Brain microvascular endothelial cell (primary cell): ENCODE measurements around the gene KLHL26.
"Not testable (repeated sequence)": the region's sequence is repeated elsewhere in the genome, so short reads cannot be mapped to it uniquely, and the experiment has no call there.

Experiments used
- DNase-seq: peaks from one replicate; pipeline ENCODE4 v3.0.0-alpha.2; 2020
- H3K27ac ChIP-seq: fragments of 250-450 bp; sonication (Bioruptor Pico); 2 replicates; pipeline ENCODE4 v1.5.1; 2020; ENCODE audit warnings: mild to moderate bottlenecking, moderate library complexity
- H3K27me3 ChIP-seq: fragments of 250-450 bp; sonication (Bioruptor Pico); replicated peaks from 2 replicates; pipeline ENCODE4 v1.5.1; 2020; ENCODE audit warnings: mild to moderate bottlenecking
- H3K36me3 ChIP-seq: fragments of 250-450 bp; sonication (Bioruptor Pico); replicated peaks from 2 replicates; pipeline ENCODE4 v1.5.1; 2020; ENCODE audit warnings: mild to moderate bottlenecking
- H3K4me3 ChIP-seq: 2 replicates; pipeline ENCODE4 v1.5.1; 2011; ENCODE audit warnings: low read depth, mild to moderate bottlenecking, control low read depth, low read length, moderate library complexity
- in situ Hi-C: cut with HindIII; loops from 2 replicates; pipeline ENCODE4 v1.10.0; 2017; ENCODE audit warnings: low sequenced_read_pairs, low pct_ligation_motif_present
- TF ChIP-seq, protein P1 (sequence below): IDR thresholded peaks from 2 replicates; pipeline ENCODE4 v1.5.1; 2011; ENCODE audit warnings: low read depth, mild to moderate bottlenecking, moderate library complexity, low read length, control low read depth, inconsistent platforms; ENCODE audit errors: missing control alignments

The KLHL26 gene

GRCh38 chr19:18594824-18595373 is 41.9 kb upstream of the KLHL26 start:
- TF ChIP-seq, protein P1, sequence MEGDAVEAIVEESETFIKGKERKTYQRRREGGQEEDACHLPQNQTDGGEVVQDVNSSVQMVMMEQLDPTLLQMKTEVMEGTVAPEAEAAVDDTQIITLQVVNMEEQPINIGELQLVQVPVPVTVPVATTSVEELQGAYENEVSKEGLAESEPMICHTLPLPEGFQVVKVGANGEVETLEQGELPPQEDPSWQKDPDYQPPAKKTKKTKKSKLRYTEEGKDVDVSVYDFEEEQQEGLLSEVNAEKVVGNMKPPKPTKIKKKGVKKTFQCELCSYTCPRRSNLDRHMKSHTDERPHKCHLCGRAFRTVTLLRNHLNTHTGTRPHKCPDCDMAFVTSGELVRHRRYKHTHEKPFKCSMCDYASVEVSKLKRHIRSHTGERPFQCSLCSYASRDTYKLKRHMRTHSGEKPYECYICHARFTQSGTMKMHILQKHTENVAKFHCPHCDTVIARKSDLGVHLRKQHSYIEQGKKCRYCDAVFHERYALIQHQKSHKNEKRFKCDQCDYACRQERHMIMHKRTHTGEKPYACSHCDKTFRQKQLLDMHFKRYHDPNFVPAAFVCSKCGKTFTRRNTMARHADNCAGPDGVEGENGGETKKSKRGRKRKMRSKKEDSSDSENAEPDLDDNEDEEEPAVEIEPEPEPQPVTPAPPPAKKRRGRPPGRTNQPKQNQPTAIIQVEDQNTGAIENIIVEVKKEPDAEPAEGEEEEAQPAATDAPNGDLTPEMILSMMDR: no peak
- no peak overlapping the region for H3K27ac ChIP-seq
- in situ Hi-C loops: loop anchor here (25.0 kb wide), 1 partner anchor 267 kb away; no protein-coding TSS in a partner anchor

GRCh38 chr19:18595475-18595874 is 41.4 kb upstream of the KLHL26 start:
- H3K27ac ChIP-seq: no peak overlapping the region
- no peak overlapping the region for H3K4me3 ChIP-seq
- in situ Hi-C loops: loop anchor here (25.0 kb wide), 1 partner anchor 267 kb away; no protein-coding TSS in a partner anchor
- H3K36me3 ChIP-seq: peaks cover 6% of the 10 kb centered on the region
- no peak for DNase-seq
- TF ChIP-seq, protein P1: no peak
- peaks cover 2% of the 10 kb centered on the region for H3K27me3 ChIP-seq

More at GRCh38 chr19:18594824-18595373, 41.9 kb upstream of the KLHL26 start:
- Histone ChIP-seq H3K27me3 (peaks cover 2% of the 10 kb centered on the region), H3K4me3 (peak overlapping the region; percentile 27), H3K36me3 (peaks cover 6% of the 10 kb centered on the region)
- DNase-seq: no peak

DNA sequence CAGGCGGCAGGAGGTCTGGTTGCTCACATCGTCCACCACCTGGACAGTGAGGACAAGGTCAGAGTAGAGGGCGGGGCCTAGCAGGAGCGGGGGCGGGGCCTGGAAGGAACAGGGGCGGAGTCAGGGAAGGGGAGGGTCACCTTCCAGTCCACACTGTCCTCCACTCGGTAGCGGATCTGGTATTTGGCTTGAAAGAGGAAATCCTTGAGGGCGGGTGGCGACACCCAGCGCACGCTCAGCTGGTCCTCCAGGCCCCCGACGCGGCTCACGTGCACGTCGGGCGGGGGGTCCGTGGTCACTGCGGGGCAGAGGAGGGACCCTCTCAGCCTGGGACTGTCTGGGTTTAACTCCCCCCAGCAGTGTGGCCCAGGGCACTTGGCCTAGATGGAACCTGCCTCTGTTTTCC is 40.1 kb upstream of the KLHL26 start:
- DNase-seq: no peak
- in situ Hi-C loops: loop anchor here (25.0 kb wide), 1 partner anchor 266 kb away; no protein-coding TSS in a partner anchor
- Histone ChIP-seq H3K27me3 (peaks cover 2% of the 10 kb centered on the region), H3K36me3 (no peaks in the 10 kb centered on the region), H3K27ac (no peak overlapping the region), H3K4me3 (no peak overlapping the region)
- TF ChIP-seq, protein P1: no peak

DNA sequence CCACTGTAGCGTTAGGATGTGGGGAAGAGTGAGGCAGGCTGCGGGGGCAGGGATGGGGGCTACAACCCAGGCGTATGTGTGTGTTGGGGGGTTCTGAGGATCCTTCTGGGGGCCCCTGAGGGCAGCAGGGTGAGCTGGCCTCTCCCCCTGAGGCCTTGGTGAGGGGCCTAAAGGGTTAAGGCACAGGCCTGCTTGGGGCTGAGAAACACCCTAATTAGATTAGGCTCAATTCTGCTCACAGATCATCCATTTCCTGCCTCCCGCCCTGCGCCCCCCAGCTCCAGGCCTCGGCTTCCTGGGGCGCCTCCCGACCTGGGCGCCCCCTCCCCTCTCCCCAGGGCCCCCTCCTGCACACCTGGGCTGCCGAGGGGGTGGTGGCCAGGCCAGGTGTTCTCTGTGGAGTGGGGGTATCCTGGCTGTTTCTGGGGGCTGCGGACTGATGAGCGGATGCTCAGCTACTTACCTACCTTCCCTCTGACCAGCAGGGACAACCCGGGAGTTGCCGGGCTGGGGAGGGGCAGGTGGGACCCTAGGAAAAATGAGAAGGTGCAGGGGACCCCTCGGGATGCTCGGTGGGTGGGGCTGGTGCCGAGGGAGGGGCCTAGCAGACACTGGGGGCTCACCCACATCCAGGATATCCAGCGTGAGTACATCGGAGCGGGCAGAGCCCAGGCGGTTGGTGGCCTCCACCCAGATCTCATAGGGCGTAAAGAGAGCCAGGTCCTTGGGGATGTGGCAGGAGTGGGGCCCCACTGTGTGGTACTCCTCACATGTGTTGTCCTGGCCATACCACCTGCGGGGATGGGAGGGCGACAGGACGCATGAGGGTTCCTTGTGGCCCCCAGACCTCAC is 38.8 kb upstream of the KLHL26 start:
- DNase-seq: no peak
- no peak overlapping the region for H3K27ac ChIP-seq
- TF ChIP-seq, protein P1: no peak
- no peak overlapping the region for H3K4me3 ChIP-seq
- in situ Hi-C loops: loop anchor here (25.0 kb wide), 1 partner anchor 264 kb away; no protein-coding TSS in a partner anchor
- H3K36me3 ChIP-seq: no peaks in the 10 kb centered on the region
- peaks cover 2% of the 10 kb centered on the region for H3K27me3 ChIP-seq

DNA sequence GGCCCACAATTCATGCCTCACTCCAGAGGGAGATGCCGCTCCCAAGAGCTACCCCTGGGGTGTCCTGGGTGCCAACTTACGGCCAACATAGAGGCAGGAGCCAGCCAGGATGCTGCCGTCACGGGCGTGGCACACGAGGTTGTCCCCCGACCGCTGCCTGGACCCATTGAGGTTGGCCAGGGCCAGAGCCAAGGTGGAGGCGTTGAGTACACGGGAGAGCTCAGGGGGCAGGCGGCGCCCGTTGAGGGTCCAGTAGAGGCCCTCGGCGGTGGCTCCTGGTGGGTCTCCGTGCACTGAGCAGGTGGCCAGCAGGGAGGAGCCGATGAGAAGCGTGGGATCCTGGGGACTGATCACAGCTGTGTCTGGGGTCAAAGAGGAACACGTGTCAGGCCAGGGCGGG is 37.3 kb upstream of the KLHL26 start:
- Histone ChIP-seq H3K4me3 (no peak overlapping the region), H3K27ac (no peak overlapping the region), H3K36me3 (no peaks in the 10 kb centered on the region), H3K27me3 (peaks cover 13% of the 10 kb centered on the region)
- TF ChIP-seq, protein P1: no peak
- in situ Hi-C loops: loop anchor here (25.0 kb wide), 1 partner anchor 263 kb away; no protein-coding TSS in a partner anchor
- no peak for DNase-seq

GRCh38 chr19:18600692-18601397 is 36.0 kb upstream of the KLHL26 start:
- in situ Hi-C loops, H3K36me3 ChIP-seq, DNase-seq, H3K27ac ChIP-seq, H3K4me3 ChIP-seq: not testable (repeated sequence)
- H3K27me3 ChIP-seq: peaks cover 25% of the 10 kb centered on the region
